HepG2 (cell line): Measurements from ENCODE around the gene UBE3B. TPM values are rescaled to one million over a fixed set of nuclear protein-coding genes. Genes with fewer than 3 reads are reported as not detected.

Experiments used
- ATAC-seq: fragments of 200-7000 bp; cut with Tn5 transposase; 3 replicates; pipeline ENCODE4 v1.9.1; 2020; ENCODE audit warnings: mild to moderate bottlenecking, moderate library complexity
- BruUV-seq: library from RNA; stranded (reverse); fragments of 400-500 nt; replicated peaks from 2 replicates; lab custom pipeline; 2021; lab: Mats Ljungman, UMichigan
- CTCF ChIA-PET: fragments of 300-600 bp; formaldehyde crosslinking; extraction: SDS; loops from one replicate; lab custom pipeline; 2021; ENCODE audit warnings: low total read pairs, inconsistent platforms, low intra/inter-chr PET ratio; lab: Yijun Ruan, JAX
- POLR2A ChIA-PET: fragments of 350-600 bp; sonication (Branson Sonifier 250); formaldehyde crosslinking; loops from one replicate; lab custom pipeline; 2020; ENCODE audit warnings: antibody characterized with exemption, inconsistent platforms; lab: Yijun Ruan, JAX
- DNase-seq: peaks from one replicate; pipeline ENCODE4 v3.0.0-alpha.2; 2015; ENCODE audit warnings: low spot score
- FAIRE-seq: peaks from 3 replicates; lab custom pipeline; 2011; peaks lifted over from hg19 to GRCh38; lab: Jason Lieb, UNC
- H2AFZ ChIP-seq: one replicate; pipeline ENCODE4 v1.6.1; 2011; ENCODE audit warnings: low read length, inconsistent platforms
- H3K27ac ChIP-seq: fragments of 300-600 bp; 3 replicates; pipeline ENCODE4 v1.8.0; 2011; ENCODE audit warnings: mixed run types, mild to moderate bottlenecking, mixed read lengths, low read length, inconsistent platforms; ENCODE audit not compliant: insufficient read depth; ENCODE audit errors: extremely low read length
- H3K27me3 ChIP-seq, 2 experiments: fragments of 200-600 bp in 1 of 2; 2 replicates in 1 of 2; 3 replicates in 1 of 2; pipeline versions ENCODE4 v1.6.0 to v1.8.0; 2011; ENCODE audit warnings: low read length in 2 of 2, mild to moderate bottlenecking in 2 of 2, moderate library complexity in 2 of 2, inconsistent platforms in 1 of 2; ENCODE audit not compliant: insufficient read depth in 2 of 2, control insufficient read depth in 1 of 2
- H3K36me3 ChIP-seq, 2 experiments: fragments of 200-600 bp in 1 of 2; replicated peaks in 1 of 2; 2 replicates in 1 of 2; 3 replicates in 1 of 2; pipeline versions ENCODE4 v1.5.1 to v1.8.0; 2011; ENCODE audit warnings: low read length in 2 of 2, inconsistent platforms in 1 of 2; ENCODE audit not compliant: insufficient read depth in 2 of 2, control insufficient read depth in 1 of 2
- H3K4me1 ChIP-seq: 2 replicates; pipeline ENCODE4 v1.5.1; 2012; ENCODE audit warnings: low read length, inconsistent platforms; ENCODE audit not compliant: insufficient read depth
- H3K4me2 ChIP-seq: 2 replicates; pipeline ENCODE4 v1.6.0; 2011; ENCODE audit warnings: low read depth, low read length, inconsistent platforms
- H3K4me3 ChIP-seq, 3 experiments: fragments of 200-600 bp in 1 of 3; sonication (generic), shearing (Covaris generic) in 1 of 3; replicated peaks in 1 of 3; 2 replicates each; pipeline ENCODE4 v1.5.1; 2011 to 2016; ENCODE audit warnings: low read length in 3 of 3, inconsistent platforms in 2 of 3, low read depth in 2 of 3, mild to moderate bottlenecking in 2 of 3, control low read depth in 1 of 3, mixed read lengths in 1 of 3; ENCODE audit not compliant: insufficient read depth in 1 of 3
- H3K79me2 ChIP-seq: one replicate; pipeline ENCODE4 v1.6.1; 2011; ENCODE audit warnings: low read length, inconsistent platforms; ENCODE audit not compliant: insufficient read depth
- H3K9ac ChIP-seq: 2 replicates; pipeline ENCODE4 v1.6.0; 2011; ENCODE audit warnings: mild to moderate bottlenecking, low read depth, low read length, inconsistent platforms; ENCODE audit not compliant: insufficient read depth
- H3K9me3 ChIP-seq: 2 replicates; pipeline ENCODE4 v1.5.1; 2012; ENCODE audit warnings: mild to moderate bottlenecking, low read length
- H4K20me1 ChIP-seq: 2 replicates; pipeline ENCODE4 v1.6.0; 2011; ENCODE audit warnings: inconsistent platforms, mild to moderate bottlenecking, low read length, moderate library complexity; ENCODE audit not compliant: insufficient read depth
- GTF3A ChIP-seq: sonication (generic); formaldehyde crosslinking; conservative IDR thresholded peaks from 2 replicates; pipeline ENCODE4 v1.4.0; 2020; ENCODE audit warnings: mild to moderate bottlenecking, missing genetic modification reagents
- HMG20A ChIP-seq: IDR thresholded peaks from 2 replicates; pipeline ENCODE4 v1.6.1; 2016; ENCODE audit warnings: borderline replicate concordance
- HNRNPLL ChIP-seq: fragments of 200-400 bp; formaldehyde crosslinking; IDR thresholded peaks from 2 replicates; pipeline ENCODE4 v1.6.1; 2017; ENCODE audit warnings: mild to moderate bottlenecking, low read depth, low read length; ENCODE audit not compliant: poor library complexity, severe bottlenecking
- IRF2 ChIP-seq: IDR thresholded peaks from 2 replicates; pipeline ENCODE4 v1.6.1; 2018; ENCODE audit warnings: missing genetic modification reagents, missing compliant biosample characterization
- ZNF367 ChIP-seq: sonication (generic); formaldehyde crosslinking; IDR thresholded peaks from 2 replicates; pipeline ENCODE4 v1.4.0; 2020; ENCODE audit warnings: missing genetic modification reagents, borderline replicate concordance
- ZNF670 ChIP-seq: sonication (generic); formaldehyde crosslinking; IDR thresholded peaks from 2 replicates; pipeline ENCODE4 v1.8.0; 2022; ENCODE audit warnings: mild to moderate bottlenecking, missing genetic modification reagents, borderline replicate concordance
- WGBS: methylation state at CpG from one replicate; pipeline ENCODE4 v1.1.6; 2017; ENCODE audit warnings: low lambda C conversion rate; 5-methylcytosine and 5-hydroxymethylcytosine counted together
- in situ Hi-C: cut with HindIII; loops from 2 replicates; pipeline ENCODE4 v1.10.0; 2017; ENCODE audit warnings: low pct_unique_long_range_greater_than_20kb; ENCODE audit not compliant: extremely low pct_ligation_motif_present
- intact Hi-C: fragments of 100-400 bp; cut with micrococcal nuclease; formaldehyde crosslinking; loops from one replicate; pipeline ENCODE4 v1.10.0; 2022; ENCODE audit not compliant: unreplicated experiment
- polyA plus RNA-seq, 8 experiments: library from polyadenylated mRNA; depleted of rRNA in 3 of 8; stranded (reverse) in 7 of 8; unstranded in 1 of 8; fragments of >200 nt; fragmentation: Illumina TruSeq in 4 of 8; extraction: Trizol in 4 of 8; gene quantifications; 2 replicates each; pipeline versions ENCODE4 v1.2.1 to v1.2.3, GENCODE V29; 2011 to 2016; ENCODE audit warnings: low read depth in 4 of 8, missing spikeins in 1 of 8, mixed read lengths in 1 of 8; ENCODE audit not compliant: insufficient read depth in 1 of 8
- total RNA-seq, 5 experiments: library from RNA; depleted of rRNA; stranded (reverse); fragments of >200 nt; fragmentation: Illumina TruSeq; extraction: Trizol; gene quantifications; 2 replicates each; pipeline ENCODE4 v1.2.3, GENCODE V29; 2016; ENCODE audit warnings: low read depth in 1 of 5
- TF ChIP-seq, protein P1 (sequence below), 2 experiments: sonication (generic) in 1 of 2; formaldehyde crosslinking in 1 of 2; IDR thresholded peaks; 2 replicates each; pipeline versions ENCODE4 v1.6.1 to v1.9.0; 2014 to 2022; ENCODE audit warnings: antibody characterized with exemption in 1 of 2, borderline replicate concordance in 1 of 2, inconsistent platforms in 1 of 2, low read depth in 1 of 2, missing genetic modification reagents in 1 of 2
- TF ChIP-seq, protein P2 (sequence below): sonication (generic); formaldehyde crosslinking; IDR thresholded peaks from 2 replicates; pipeline ENCODE4 v1.4.0; 2020; ENCODE audit warnings: mild to moderate bottlenecking, missing genetic modification reagents
- TF ChIP-seq, protein P3 (sequence below): sonication (generic); formaldehyde crosslinking; IDR thresholded peaks from 2 replicates; pipeline ENCODE4 v1.8.0; 2022; ENCODE audit warnings: low read depth, missing genetic modification reagents
- TF ChIP-seq, protein P4 (sequence below): sonication (generic); formaldehyde crosslinking; IDR thresholded peaks from 2 replicates; pipeline ENCODE4 v1.8.0; 2023; ENCODE audit warnings: mild to moderate bottlenecking, missing genetic modification reagents

The UBE3B gene
- total and polyA plus RNA-seq, 2 of the 13 experiments (the other 11 are each of a cell fraction or from before 2014, with no cell fraction given): 22.7 to 25.3 TPM

DNA sequence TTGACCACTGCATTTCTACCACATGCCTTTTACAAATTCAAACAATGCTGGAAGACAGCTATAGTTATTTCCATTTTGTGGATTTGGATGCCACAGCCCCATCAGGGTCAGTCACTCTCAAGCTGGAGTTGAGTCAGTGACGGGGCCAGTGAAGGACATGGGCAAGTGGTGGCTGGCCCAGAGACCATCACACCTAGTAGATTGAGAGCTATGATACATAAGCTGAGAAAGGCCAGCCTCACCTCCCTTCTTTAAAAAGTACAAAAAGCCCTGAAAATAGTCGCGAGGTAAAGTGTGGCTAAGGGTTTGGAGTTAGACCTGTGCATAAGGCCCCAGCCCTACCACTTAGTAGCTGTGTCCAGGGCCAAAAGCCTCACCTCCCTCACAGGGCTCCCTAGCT, 4.4 kb upstream of the UBE3B start:
- H4K20me1 ChIP-seq: no peaks in the 10 kb centered on the region
- no peaks in the 10 kb centered on the region; a peak in 1 of 5 replicates for H3K27me3 ChIP-seq
- intact Hi-C loops (no loop called here), in situ Hi-C loops (no loop called here)
- POLR2A ChIA-PET: no interaction called here
- TF ChIP-seq IRF2 (no peak), HNRNPLL (no peak), HMG20A (CRISPR knock-in tag) (no peak), ZNF367 (CRISPR knock-in tag) (no peak), ZNF670 (no peak), GTF3A (no peak)
- TF ChIP-seq, protein P1, sequence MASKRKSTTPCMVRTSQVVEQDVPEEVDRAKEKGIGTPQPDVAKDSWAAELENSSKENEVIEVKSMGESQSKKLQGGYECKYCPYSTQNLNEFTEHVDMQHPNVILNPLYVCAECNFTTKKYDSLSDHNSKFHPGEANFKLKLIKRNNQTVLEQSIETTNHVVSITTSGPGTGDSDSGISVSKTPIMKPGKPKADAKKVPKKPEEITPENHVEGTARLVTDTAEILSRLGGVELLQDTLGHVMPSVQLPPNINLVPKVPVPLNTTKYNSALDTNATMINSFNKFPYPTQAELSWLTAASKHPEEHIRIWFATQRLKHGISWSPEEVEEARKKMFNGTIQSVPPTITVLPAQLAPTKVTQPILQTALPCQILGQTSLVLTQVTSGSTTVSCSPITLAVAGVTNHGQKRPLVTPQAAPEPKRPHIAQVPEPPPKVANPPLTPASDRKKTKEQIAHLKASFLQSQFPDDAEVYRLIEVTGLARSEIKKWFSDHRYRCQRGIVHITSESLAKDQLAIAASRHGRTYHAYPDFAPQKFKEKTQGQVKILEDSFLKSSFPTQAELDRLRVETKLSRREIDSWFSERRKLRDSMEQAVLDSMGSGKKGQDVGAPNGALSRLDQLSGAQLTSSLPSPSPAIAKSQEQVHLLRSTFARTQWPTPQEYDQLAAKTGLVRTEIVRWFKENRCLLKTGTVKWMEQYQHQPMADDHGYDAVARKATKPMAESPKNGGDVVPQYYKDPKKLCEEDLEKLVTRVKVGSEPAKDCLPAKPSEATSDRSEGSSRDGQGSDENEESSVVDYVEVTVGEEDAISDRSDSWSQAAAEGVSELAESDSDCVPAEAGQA (IDR thresholded peaks at IDR 0.05; ENCODE audit: low read depth): no peak
- TF ChIP-seq, protein P1 (CRISPR knock-in tag; IDR thresholded peaks at IDR 0.05; ENCODE audit: borderline replicate concordance): no peak
- TF ChIP-seq, protein P2, sequence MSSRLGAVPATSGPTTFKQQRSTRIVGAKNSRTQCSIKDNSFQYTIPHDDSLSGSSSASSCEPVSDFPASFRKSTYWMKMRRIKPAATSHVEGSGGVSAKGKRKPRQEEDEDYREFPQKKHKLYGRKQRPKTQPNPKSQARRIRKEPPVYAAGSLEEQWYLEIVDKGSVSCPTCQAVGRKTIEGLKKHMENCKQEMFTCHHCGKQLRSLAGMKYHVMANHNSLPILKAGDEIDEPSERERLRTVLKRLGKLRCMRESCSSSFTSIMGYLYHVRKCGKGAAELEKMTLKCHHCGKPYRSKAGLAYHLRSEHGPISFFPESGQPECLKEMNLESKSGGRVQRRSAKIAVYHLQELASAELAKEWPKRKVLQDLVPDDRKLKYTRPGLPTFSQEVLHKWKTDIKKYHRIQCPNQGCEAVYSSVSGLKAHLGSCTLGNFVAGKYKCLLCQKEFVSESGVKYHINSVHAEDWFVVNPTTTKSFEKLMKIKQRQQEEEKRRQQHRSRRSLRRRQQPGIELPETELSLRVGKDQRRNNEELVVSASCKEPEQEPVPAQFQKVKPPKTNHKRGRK (CRISPR knock-in tag): no peak
- TF ChIP-seq, protein P3, sequence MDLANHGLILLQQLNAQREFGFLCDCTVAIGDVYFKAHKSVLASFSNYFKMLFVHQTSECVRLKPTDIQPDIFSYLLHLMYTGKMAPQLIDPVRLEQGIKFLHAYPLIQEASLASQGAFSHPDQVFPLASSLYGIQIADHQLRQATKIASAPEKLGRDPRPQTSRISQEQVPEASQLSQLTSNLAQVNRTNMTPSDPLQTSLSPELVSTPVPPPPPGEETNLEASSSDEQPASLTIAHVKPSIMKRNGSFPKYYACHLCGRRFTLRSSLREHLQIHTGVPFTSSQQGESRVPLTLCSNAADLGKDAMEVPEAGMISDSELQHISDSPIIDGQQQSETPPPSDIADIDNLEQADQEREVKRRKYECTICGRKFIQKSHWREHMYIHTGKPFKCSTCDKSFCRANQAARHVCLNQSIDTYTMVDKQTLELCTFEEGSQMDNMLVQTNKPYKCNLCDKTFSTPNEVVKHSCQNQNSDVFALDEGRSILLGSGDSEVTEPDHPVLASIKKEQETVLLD (CRISPR knock-in tag): no peak
- TF ChIP-seq, protein P4, sequence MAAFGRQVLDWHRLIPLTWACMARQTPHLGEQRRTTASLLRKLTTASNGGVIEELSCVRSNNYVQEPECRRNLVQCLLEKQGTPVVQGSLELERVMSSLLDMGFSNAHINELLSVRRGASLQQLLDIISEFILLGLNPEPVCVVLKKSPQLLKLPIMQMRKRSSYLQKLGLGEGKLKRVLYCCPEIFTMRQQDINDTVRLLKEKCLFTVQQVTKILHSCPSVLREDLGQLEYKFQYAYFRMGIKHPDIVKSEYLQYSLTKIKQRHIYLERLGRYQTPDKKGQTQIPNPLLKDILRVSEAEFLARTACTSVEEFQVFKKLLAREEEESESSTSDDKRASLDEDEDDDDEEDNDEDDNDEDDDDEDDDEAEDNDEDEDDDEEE (CRISPR knock-in tag): no peak
- no peak overlapping the region for H3K27ac ChIP-seq
- WGBS: 100% methylated on average over 3 of the region's 3 CpGs
- H3K9me3 ChIP-seq: no peaks in the 10 kb centered on the region
- peaks cover 72% of the 10 kb centered on the region for H3K79me2 ChIP-seq
- H2AFZ ChIP-seq: no peak overlapping the region
- DNase-seq: no peak
- no peak overlapping the region for H3K4me2 ChIP-seq
- ATAC-seq: no peak
- no peak overlapping the region for H3K4me3 ChIP-seq
- H3K4me1 ChIP-seq: peaks cover 21% of the 10 kb centered on the region
- CTCF ChIA-PET: no interaction called here
- peaks cover 7 to 39% of the 10 kb centered on the region in 2 experiments; a peak in 4 of 5 replicates for H3K36me3 ChIP-seq
- BruUV-seq: no TSS peak
- FAIRE-seq: no peak
- no peak overlapping the region for H3K9ac ChIP-seq
